SK-N-SH (cell line): ENCODE data around the gene HOXB7. TPM values are rescaled to one million over a fixed set of nuclear protein-coding genes. Genes with fewer than 3 reads are reported as not detected.

Experiments
- CTCF ChIA-PET: fragments of 300-600, 350-600 bp; formaldehyde crosslinking; extraction: SDS; loops from one replicate; lab custom pipeline; 2021; lab: Yijun Ruan, JAX
- POLR2A ChIA-PET: fragments of 350-600 bp; sonication (Branson Sonifier 250); formaldehyde crosslinking; extraction: SDS; loops from one replicate; lab custom pipeline; 2020; ENCODE audit warnings: antibody characterized with exemption, inconsistent platforms; lab: Yijun Ruan, JAX
- DNase-seq: peaks from one replicate; pipeline ENCODE4 v3.0.0; 2012
- H2AFZ ChIP-seq: fragments of 200-600 bp; sonication (generic); 2 replicates; pipeline ENCODE4 v1.8.1; 2016; ENCODE audit warnings: antibody characterized with exemption, mild to moderate bottlenecking, low read depth
- H3F3A ChIP-seq: fragments of 200-600 bp; sonication (generic); replicated peaks from 2 replicates; pipeline ENCODE3; 2016; ENCODE audit warnings: antibody characterized with exemption, mild to moderate bottlenecking; ENCODE audit not compliant: insufficient read depth
- H3K27ac ChIP-seq, 2 experiments: fragments of 200-500 bp in 1 of 2; fragments of 200-600 bp in 1 of 2; sonication (Bioruptor generic) in 1 of 2; sonication (generic), shearing (Covaris generic) in 1 of 2; 2 replicates each; pipeline versions ENCODE4 v1.5.1 to v1.6.1; 2014 to 2016; ENCODE audit warnings: low read depth in 2 of 2, inconsistent platforms in 1 of 2, low read length in 1 of 2, mild to moderate bottlenecking in 1 of 2, mixed read lengths in 1 of 2
- H3K27me3 ChIP-seq: fragments of 200-600 bp; sonication (generic), shearing (Covaris generic); 2 replicates; pipeline ENCODE4 v1.6.1; 2016; ENCODE audit warnings: mixed run types; ENCODE audit not compliant: insufficient read depth
- H3K36me3 ChIP-seq, 2 experiments: fragments of 200-500 bp in 1 of 2; fragments of 200-600 bp in 1 of 2; sonication (Bioruptor generic) in 1 of 2; sonication (generic) in 1 of 2; replicated peaks in 1 of 2; 2 replicates each; pipeline versions ENCODE3 to v1.5.1; 2014 to 2016; ENCODE audit warnings: low read length in 1 of 2, mild to moderate bottlenecking in 1 of 2; ENCODE audit not compliant: insufficient read depth in 2 of 2, control insufficient read depth in 1 of 2
- H3K4me1 ChIP-seq, 2 experiments: fragments of 200-500 bp in 1 of 2; fragments of 200-600 bp in 1 of 2; sonication (Bioruptor generic) in 1 of 2; sonication (generic), shearing (Covaris generic) in 1 of 2; 2 replicates each; pipeline versions ENCODE4 v1.5.1 to v1.6.1; 2014 to 2016; ENCODE audit warnings: low read depth in 1 of 2, low read length in 1 of 2, mixed run types in 1 of 2; ENCODE audit not compliant: insufficient read depth in 2 of 2, control insufficient read depth in 1 of 2
- H3K4me2 ChIP-seq: fragments of 200-600 bp; sonication (generic), shearing (Covaris generic); 2 replicates; pipeline ENCODE4 v1.6.1; 2017; ENCODE audit warnings: mixed run types
- H3K4me3 ChIP-seq, 2 experiments: fragments of 200-500 bp in 1 of 2; fragments of 200-600 bp in 1 of 2; sonication (Bioruptor generic) in 1 of 2; sonication (generic), shearing (Covaris generic) in 1 of 2; 2 replicates each; pipeline versions ENCODE4 v1.5.1 to v1.8.1; 2014 to 2016; ENCODE audit warnings: low read depth in 2 of 2, inconsistent platforms in 1 of 2, low read length in 1 of 2, mild to moderate bottlenecking in 1 of 2, mixed read lengths in 1 of 2, moderate library complexity in 1 of 2
- H3K79me2 ChIP-seq: fragments of 200-600 bp; sonication (generic); 2 replicates; pipeline ENCODE4 v1.8.1; 2017; ENCODE audit warnings: mild to moderate bottlenecking; ENCODE audit not compliant: insufficient read depth
- H3K9ac ChIP-seq: fragments of 200-600 bp; sonication (generic); 2 replicates; pipeline ENCODE4 v1.6.1; 2017; ENCODE audit warnings: mixed run types
- H3K9me2 ChIP-seq: fragments of 200-600 bp; sonication (generic); 2 replicates; pipeline ENCODE4 v1.6.1; 2017; ENCODE audit warnings: mixed run types
- H3K9me3 ChIP-seq: fragments of 200-600 bp; sonication (generic); 2 replicates; pipeline ENCODE4 v1.6.1; 2017; ENCODE audit warnings: mixed run types, mild to moderate bottlenecking, moderate library complexity
- H4K20me1 ChIP-seq: fragments of 200-600 bp; sonication (generic); 2 replicates; pipeline ENCODE4 v1.6.1; 2017; ENCODE audit warnings: mild to moderate bottlenecking, mixed run types; ENCODE audit not compliant: insufficient read depth
- CHD2 ChIP-seq: fragments of 150-350 bp; IDR thresholded peaks from 2 replicates; pipeline ENCODE4 v1.6.1; 2018; ENCODE audit warnings: low read length; ENCODE audit not compliant: partially characterized antibody
- ELF1 ChIP-seq: IDR thresholded peaks from 2 replicates; pipeline ENCODE4 v1.4.0; 2012
- EP300 ChIP-seq, 2 experiments: IDR thresholded peaks; 2 replicates each; pipeline versions ENCODE4 v1.4.0 to v1.6.1; 2012; ENCODE audit warnings: borderline replicate concordance in 1 of 2, low read depth in 1 of 2, low read length in 1 of 2
- EZH2phosphoT487 ChIP-seq: fragments of 200-600 bp; sonication (generic); IDR thresholded peaks from 2 replicates; pipeline ENCODE4 v1.6.1; 2017; ENCODE audit warnings: low read depth, mixed run types, mild to moderate bottlenecking, antibody characterized with exemption, moderate library complexity, borderline replicate concordance
- FOSL2 ChIP-seq: IDR thresholded peaks from 2 replicates; pipeline ENCODE4 v1.4.0; 2012; ENCODE audit warnings: low read depth, mild to moderate bottlenecking, moderate library complexity, borderline replicate concordance
- FOXJ3 ChIP-seq: sonication (generic); formaldehyde crosslinking; IDR thresholded peaks from 2 replicates; pipeline ENCODE4 v1.5.1; 2020; ENCODE audit warnings: mild to moderate bottlenecking, missing genetic modification reagents
- GATA2 ChIP-seq: sonication (generic); formaldehyde crosslinking; IDR thresholded peaks from 2 replicates; pipeline ENCODE4 v1.5.0; 2020; ENCODE audit warnings: mild to moderate bottlenecking, missing genetic modification reagents
- JUND ChIP-seq: IDR thresholded peaks from 2 replicates; pipeline ENCODE4 v1.4.0; 2012
- RCOR1 ChIP-seq: fragments of 150-350 bp; IDR thresholded peaks from 2 replicates; pipeline ENCODE4 v1.6.1; 2017; ENCODE audit warnings: antibody characterized with exemption, low read length
- RFX5 ChIP-seq: IDR thresholded peaks from 2 replicates; pipeline ENCODE4 v1.6.1; 2012; ENCODE audit warnings: mild to moderate bottlenecking, improper control_type of control experiment, low read length
- RXRA ChIP-seq: IDR thresholded peaks from 2 replicates; pipeline ENCODE4 v1.4.0; 2012; ENCODE audit warnings: low read depth, mild to moderate bottlenecking, borderline replicate concordance
- TAF1 ChIP-seq: IDR thresholded peaks from 2 replicates; pipeline ENCODE4 v1.6.1; 2012; ENCODE audit warnings: low read depth, mild to moderate bottlenecking, low read length, moderate library complexity, borderline replicate concordance
- TEAD4 ChIP-seq: IDR thresholded peaks from 2 replicates; pipeline ENCODE4 v1.4.0; 2012; ENCODE audit warnings: mild to moderate bottlenecking, borderline replicate concordance; ENCODE audit not compliant: insufficient read depth
- WGBS: methylation state at CpG from one replicate; pipeline ENCODE4 v1.1.6; 2017; ENCODE audit warnings: low lambda C conversion rate; 5-methylcytosine and 5-hydroxymethylcytosine counted together
- polyA plus RNA-seq, 3 experiments: library from polyadenylated mRNA; depleted of rRNA; stranded (reverse); fragments of >200 nt; gene quantifications; 2 replicates each; pipeline ENCODE4 v1.2.3, GENCODE V29; 2012
- TF ChIP-seq, protein P1 (sequence below): IDR thresholded peaks from 2 replicates; pipeline ENCODE4; 2012
- TF ChIP-seq, protein P2 (sequence below): IDR thresholded peaks from 2 replicates; pipeline ENCODE4 v1.4.0; 2012; ENCODE audit warnings: low read depth, borderline replicate concordance
- TF ChIP-seq, protein P3 (sequence below): IDR thresholded peaks from 2 replicates; pipeline ENCODE4 v1.6.1; 2012; ENCODE audit warnings: mild to moderate bottlenecking, low read depth, low read length, moderate library complexity
- TF ChIP-seq, protein P4 (sequence below): fragments of 150-350 bp; IDR thresholded peaks from 2 replicates; pipeline ENCODE4 v1.6.1; 2016; ENCODE audit warnings: mild to moderate bottlenecking, low read depth, low read length
- TF ChIP-seq, protein P5 (sequence below): IDR thresholded peaks from 2 replicates; pipeline ENCODE4 v1.4.0; 2012; ENCODE audit warnings: low read depth

The HOXB7 gene
- polyA plus RNA-seq, 1 of the 3 experiments (the other 2 are of a cell fraction): not detected

DNA sequence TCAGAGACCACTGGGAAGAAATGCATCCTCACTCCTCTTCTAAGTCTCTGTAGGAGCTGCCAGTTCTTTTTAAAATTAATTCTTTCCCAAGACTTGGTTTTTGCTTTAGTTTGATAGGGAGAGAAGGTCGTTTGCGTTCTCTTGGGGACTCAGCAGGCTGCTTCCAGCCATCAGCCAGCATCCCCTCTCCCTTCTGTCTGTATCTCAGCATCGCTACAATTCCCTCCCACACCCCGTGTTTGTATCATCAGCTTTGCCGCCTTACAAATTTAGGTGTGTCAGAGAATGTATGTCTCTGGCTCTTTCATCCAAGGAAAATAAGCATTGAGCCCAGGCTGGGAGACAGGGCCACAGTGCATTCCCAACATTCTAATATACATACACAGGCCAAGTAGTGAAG is 11.5 kb downstream of the HOXB7 start:
- no peaks in the 10 kb centered on the region; a peak in 1 of 4 replicates for H3K4me1 ChIP-seq
- no peaks in the 10 kb centered on the region for H3K9me3 ChIP-seq
- H3K79me2 ChIP-seq: no peaks in the 10 kb centered on the region
- no peak overlapping the region for H3K27ac ChIP-seq
- no peaks in the 10 kb centered on the region for H3K36me3 ChIP-seq
- 13% methylated on average over 5 of the region's 5 CpGs for WGBS
- no peak overlapping the region for H2AFZ ChIP-seq
- H4K20me1 ChIP-seq: peaks cover 20% of the 10 kb centered on the region; the same call in 1 of the 2 replicates
- H3K9ac ChIP-seq: no peak overlapping the region
- no peak overlapping the region for H3K4me2 ChIP-seq
- CTCF ChIA-PET: interaction anchor here (0.7 to 1.4 kb wide), 3 partner anchors 13 to 72 kb away, joined by 3 read pairs; no protein-coding TSS in a partner anchor
- no peak for TF ChIP-seq RCOR1
- TF ChIP-seq JUND: no peak
- TF ChIP-seq, protein P1, sequence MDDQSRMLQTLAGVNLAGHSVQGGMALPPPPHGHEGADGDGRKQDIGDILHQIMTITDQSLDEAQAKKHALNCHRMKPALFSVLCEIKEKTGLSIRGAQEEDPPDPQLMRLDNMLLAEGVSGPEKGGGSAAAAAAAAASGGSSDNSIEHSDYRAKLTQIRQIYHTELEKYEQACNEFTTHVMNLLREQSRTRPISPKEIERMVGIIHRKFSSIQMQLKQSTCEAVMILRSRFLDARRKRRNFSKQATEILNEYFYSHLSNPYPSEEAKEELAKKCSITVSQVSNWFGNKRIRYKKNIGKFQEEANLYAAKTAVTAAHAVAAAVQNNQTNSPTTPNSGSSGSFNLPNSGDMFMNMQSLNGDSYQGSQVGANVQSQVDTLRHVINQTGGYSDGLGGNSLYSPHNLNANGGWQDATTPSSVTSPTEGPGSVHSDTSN: no peak
- TF ChIP-seq RXRA: no peak
- TF ChIP-seq RFX5: no peak
- TF ChIP-seq CHD2: no peak
- no peak for TF ChIP-seq ELF1
- TF ChIP-seq, protein P2, sequence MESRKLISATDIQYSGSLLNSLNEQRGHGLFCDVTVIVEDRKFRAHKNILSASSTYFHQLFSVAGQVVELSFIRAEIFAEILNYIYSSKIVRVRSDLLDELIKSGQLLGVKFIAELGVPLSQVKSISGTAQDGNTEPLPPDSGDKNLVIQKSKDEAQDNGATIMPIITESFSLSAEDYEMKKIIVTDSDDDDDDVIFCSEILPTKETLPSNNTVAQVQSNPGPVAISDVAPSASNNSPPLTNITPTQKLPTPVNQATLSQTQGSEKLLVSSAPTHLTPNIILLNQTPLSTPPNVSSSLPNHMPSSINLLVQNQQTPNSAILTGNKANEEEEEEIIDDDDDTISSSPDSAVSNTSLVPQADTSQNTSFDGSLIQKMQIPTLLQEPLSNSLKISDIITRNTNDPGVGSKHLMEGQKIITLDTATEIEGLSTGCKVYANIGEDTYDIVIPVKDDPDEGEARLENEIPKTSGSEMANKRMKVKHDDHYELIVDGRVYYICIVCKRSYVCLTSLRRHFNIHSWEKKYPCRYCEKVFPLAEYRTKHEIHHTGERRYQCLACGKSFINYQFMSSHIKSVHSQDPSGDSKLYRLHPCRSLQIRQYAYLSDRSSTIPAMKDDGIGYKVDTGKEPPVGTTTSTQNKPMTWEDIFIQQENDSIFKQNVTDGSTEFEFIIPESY: no peak
- no peak for TF ChIP-seq FOSL2
- TF ChIP-seq TEAD4: no peak
- TF ChIP-seq EZH2phosphoT487: no peak
- TF ChIP-seq, protein P3, sequence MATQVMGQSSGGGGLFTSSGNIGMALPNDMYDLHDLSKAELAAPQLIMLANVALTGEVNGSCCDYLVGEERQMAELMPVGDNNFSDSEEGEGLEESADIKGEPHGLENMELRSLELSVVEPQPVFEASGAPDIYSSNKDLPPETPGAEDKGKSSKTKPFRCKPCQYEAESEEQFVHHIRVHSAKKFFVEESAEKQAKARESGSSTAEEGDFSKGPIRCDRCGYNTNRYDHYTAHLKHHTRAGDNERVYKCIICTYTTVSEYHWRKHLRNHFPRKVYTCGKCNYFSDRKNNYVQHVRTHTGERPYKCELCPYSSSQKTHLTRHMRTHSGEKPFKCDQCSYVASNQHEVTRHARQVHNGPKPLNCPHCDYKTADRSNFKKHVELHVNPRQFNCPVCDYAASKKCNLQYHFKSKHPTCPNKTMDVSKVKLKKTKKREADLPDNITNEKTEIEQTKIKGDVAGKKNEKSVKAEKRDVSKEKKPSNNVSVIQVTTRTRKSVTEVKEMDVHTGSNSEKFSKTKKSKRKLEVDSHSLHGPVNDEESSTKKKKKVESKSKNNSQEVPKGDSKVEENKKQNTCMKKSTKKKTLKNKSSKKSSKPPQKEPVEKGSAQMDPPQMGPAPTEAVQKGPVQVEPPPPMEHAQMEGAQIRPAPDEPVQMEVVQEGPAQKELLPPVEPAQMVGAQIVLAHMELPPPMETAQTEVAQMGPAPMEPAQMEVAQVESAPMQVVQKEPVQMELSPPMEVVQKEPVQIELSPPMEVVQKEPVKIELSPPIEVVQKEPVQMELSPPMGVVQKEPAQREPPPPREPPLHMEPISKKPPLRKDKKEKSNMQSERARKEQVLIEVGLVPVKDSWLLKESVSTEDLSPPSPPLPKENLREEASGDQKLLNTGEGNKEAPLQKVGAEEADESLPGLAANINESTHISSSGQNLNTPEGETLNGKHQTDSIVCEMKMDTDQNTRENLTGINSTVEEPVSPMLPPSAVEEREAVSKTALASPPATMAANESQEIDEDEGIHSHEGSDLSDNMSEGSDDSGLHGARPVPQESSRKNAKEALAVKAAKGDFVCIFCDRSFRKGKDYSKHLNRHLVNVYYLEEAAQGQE: no peak
- TF ChIP-seq, protein P4, sequence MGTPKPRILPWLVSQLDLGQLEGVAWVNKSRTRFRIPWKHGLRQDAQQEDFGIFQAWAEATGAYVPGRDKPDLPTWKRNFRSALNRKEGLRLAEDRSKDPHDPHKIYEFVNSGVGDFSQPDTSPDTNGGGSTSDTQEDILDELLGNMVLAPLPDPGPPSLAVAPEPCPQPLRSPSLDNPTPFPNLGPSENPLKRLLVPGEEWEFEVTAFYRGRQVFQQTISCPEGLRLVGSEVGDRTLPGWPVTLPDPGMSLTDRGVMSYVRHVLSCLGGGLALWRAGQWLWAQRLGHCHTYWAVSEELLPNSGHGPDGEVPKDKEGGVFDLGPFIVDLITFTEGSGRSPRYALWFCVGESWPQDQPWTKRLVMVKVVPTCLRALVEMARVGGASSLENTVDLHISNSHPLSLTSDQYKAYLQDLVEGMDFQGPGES: no peak
- TF ChIP-seq TAF1: no peak
- TF ChIP-seq, protein P5, sequence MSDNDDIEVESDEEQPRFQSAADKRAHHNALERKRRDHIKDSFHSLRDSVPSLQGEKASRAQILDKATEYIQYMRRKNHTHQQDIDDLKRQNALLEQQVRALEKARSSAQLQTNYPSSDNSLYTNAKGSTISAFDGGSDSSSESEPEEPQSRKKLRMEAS: no peak
- TF ChIP-seq FOXJ3 (CRISPR knock-in tag): no peak
- no peak for TF ChIP-seq EP300 (IDR thresholded peaks at IDR 0.05; ENCODE audit: borderline replicate concordance in 1 of 2, low read depth in 1 of 2, low read length in 1 of 2)
- TF ChIP-seq GATA2 (CRISPR knock-in tag): no peak
- POLR2A ChIA-PET: no interaction called here
- H3K27me3 ChIP-seq: peaks cover 100% of the 10 kb centered on the region
- DNase-seq: no peak
- H3F3A ChIP-seq: peaks cover 1% of the 10 kb centered on the region
- H3K9me2 ChIP-seq: no peaks in the 10 kb centered on the region
- no peak overlapping the region for H3K4me3 ChIP-seq
